GM12878 (cell line): ENCODE measurements around the gene CACNG3. TPM values are rescaled to one million over a fixed set of nuclear protein-coding genes. Genes with fewer than 3 reads are reported as not detected.

Source experiments
- ATAC-seq: fragments of 200-7000 bp; cut with Tn5 transposase; 3 replicates; pipeline ENCODE4 v1.9.1; 2020; ENCODE audit warnings: mild to moderate bottlenecking, moderate library complexity
- BruUV-seq: library from RNA; stranded (reverse); fragments of 400-500 nt; replicated peaks from 2 replicates; lab custom pipeline; 2021; lab: Mats Ljungman, UMichigan
- CTCF ChIA-PET: fragments of 300-600 bp; sonication (Branson Sonifier 250); formaldehyde crosslinking; extraction: SDS; loops from one replicate; lab custom pipeline; 2021; ENCODE audit warnings: inconsistent platforms; lab: Yijun Ruan, JAX
- POLR2A ChIA-PET: fragments of 350-600 bp; formaldehyde crosslinking; extraction: SDS; loops from one replicate; lab custom pipeline; 2021; ENCODE audit warnings: inconsistent platforms; lab: Charles Lee
- RAD21 ChIA-PET: fragments of 300-600 bp; sonication (Branson Sonifier 250); formaldehyde crosslinking; loops from one replicate; lab custom pipeline; 2023; ENCODE audit warnings: antibody characterized with exemption; ENCODE audit not compliant: unreplicated experiment; lab: Charles Lee
- SMC1A ChIA-PET: fragments of 300-600 bp; sonication (Branson Sonifier 250); formaldehyde crosslinking; loops from one replicate; lab custom pipeline; 2023; ENCODE audit not compliant: unreplicated experiment, uncharacterized antibody; lab: Charles Lee
- DNase-seq: peaks from one replicate; pipeline ENCODE4 v3.0.0-alpha.2; 2011; ENCODE audit warnings: low read depth, low spot score
- FAIRE-seq: peaks from 3 replicates; lab custom pipeline; 2011; peaks lifted over from hg19 to GRCh38; lab: Jason Lieb, UNC
- H2AFZ ChIP-seq: 2 replicates; pipeline ENCODE4 v1.6.0; 2011; ENCODE audit warnings: low read depth, low read length, control low read depth; ENCODE audit not compliant: control insufficient read depth
- H3K27ac ChIP-seq: 2 replicates; pipeline ENCODE4 v1.5.1; 2011; ENCODE audit warnings: control low read depth; ENCODE audit not compliant: control insufficient read depth, insufficient read depth
- H3K27me3 ChIP-seq, 2 experiments: replicated peaks in 1 of 2; 2 replicates each; pipeline versions ENCODE4 v1.6.0 to v1.6.1; 2011; ENCODE audit warnings: low read length in 1 of 2; ENCODE audit not compliant: control insufficient read depth in 2 of 2, insufficient read depth in 2 of 2
- H3K36me3 ChIP-seq, 2 experiments: 2 replicates each; pipeline ENCODE4 v1.5.1; 2011; ENCODE audit warnings: low read length in 1 of 2; ENCODE audit not compliant: control insufficient read depth in 2 of 2, insufficient read depth in 2 of 2
- H3K4me1 ChIP-seq: 2 replicates; pipeline ENCODE4 v1.6.1; 2011; ENCODE audit warnings: mild to moderate bottlenecking, low read length, moderate library complexity, mixed read lengths; ENCODE audit not compliant: control insufficient read depth, insufficient read depth
- H3K4me2 ChIP-seq: 2 replicates; pipeline ENCODE4 v1.6.0; 2011; ENCODE audit warnings: control low read depth; ENCODE audit not compliant: control insufficient read depth, insufficient read depth
- H3K4me3 ChIP-seq: fragments of 200-600 bp; sonication (generic); 2 replicates; pipeline ENCODE4 v1.5.1; 2016
- H3K79me2 ChIP-seq: 2 replicates; pipeline ENCODE4 v1.6.0; 2011; ENCODE audit warnings: low read length; ENCODE audit not compliant: control insufficient read depth, insufficient read depth
- H3K9ac ChIP-seq: 2 replicates; pipeline ENCODE4 v1.8.0; 2011; ENCODE audit warnings: low read length, control low read depth, mixed read lengths; ENCODE audit not compliant: control insufficient read depth, insufficient read depth
- H3K9me3 ChIP-seq: replicated peaks from 3 replicates; pipeline ENCODE4 v1.5.1; 2011; ENCODE audit warnings: mild to moderate bottlenecking, low read length; ENCODE audit not compliant: control insufficient read depth, insufficient read depth
- H4K20me1 ChIP-seq: 2 replicates; pipeline ENCODE4 v1.6.0; 2011; ENCODE audit not compliant: control insufficient read depth, insufficient read depth
- ATF7 ChIP-seq: fragments of 450-650 bp; IDR thresholded peaks from 2 replicates; pipeline ENCODE4 v1.6.1; 2016; ENCODE audit warnings: low read depth, mild to moderate bottlenecking
- BCL11A ChIP-seq: IDR thresholded peaks from 2 replicates; pipeline ENCODE4 v1.6.1; 2011; ENCODE audit warnings: low read depth, low read length
- FOS ChIP-seq: IDR thresholded peaks from 3 replicates; pipeline ENCODE4 v1.6.1; 2011; ENCODE audit warnings: borderline replicate concordance; ENCODE audit not compliant: insufficient read length; ENCODE audit errors: extremely low read depth
- HCFC1 ChIP-seq: fragments of 150-350 bp; IDR thresholded peaks from 2 replicates; pipeline ENCODE4 v1.6.1; 2014; ENCODE audit warnings: low read length
- NFYA ChIP-seq: IDR thresholded peaks from 2 replicates; pipeline ENCODE4 v1.6.1; 2011; ENCODE audit warnings: low read depth, mild to moderate bottlenecking, low read length, improper control_type of control experiment, borderline replicate concordance
- PBX3 ChIP-seq: IDR thresholded peaks from 2 replicates; pipeline ENCODE4 v1.6.1; 2011; ENCODE audit warnings: mild to moderate bottlenecking, low read depth, low read length, moderate library complexity; ENCODE audit not compliant: insufficient replicate concordance
- SREBF1 ChIP-seq: IDR thresholded peaks from 2 replicates; pipeline ENCODE4 v1.6.1; 2012; ENCODE audit warnings: mild to moderate bottlenecking, low read length
- TCF7 ChIP-seq: IDR thresholded peaks from 2 replicates; pipeline ENCODE4 v1.6.1; 2014; ENCODE audit warnings: antibody characterized with exemption, borderline replicate concordance
- WRNIP1 ChIP-seq: IDR thresholded peaks from 2 replicates; pipeline ENCODE4 v1.6.1; 2011; ENCODE audit warnings: low read depth, low read length, improper control_type of control experiment, borderline replicate concordance
- YBX1 ChIP-seq: fragments of 450-650 bp; IDR thresholded peaks from 2 replicates; pipeline ENCODE4 v1.6.1; 2016; ENCODE audit warnings: antibody characterized with exemption
- WGBS: methylation state at CpG from one replicate; pipeline ENCODE4 v1.1.6; 2016; ENCODE audit warnings: low lambda C conversion rate; ENCODE audit not compliant: insufficient replicate concordance, insufficient coverage; ENCODE audit errors: missing lambda C conversion rate; 5-methylcytosine and 5-hydroxymethylcytosine counted together
- in situ Hi-C: fragments of 300-500 bp; cut with MboI; formaldehyde crosslinking; loops from 9 replicates; pipeline ENCODE4 v1.14.3; 2018; ENCODE audit warnings: mixed read lengths
- intact Hi-C: fragments of 100-400 bp; cut with micrococcal nuclease; formaldehyde crosslinking; loops from one replicate; pipeline ENCODE4 v1.14.2; 2022; ENCODE audit not compliant: unreplicated experiment
- polyA plus RNA-seq, 11 experiments: library from polyadenylated mRNA; depleted of rRNA in 4 of 11; unstranded in 6 of 11; stranded (reverse) in 5 of 11; fragments of >200 nt; fragmentation: Nextera tagmentation in 4 of 11; fragmentation: Illumina TruSeq in 1 of 11; extraction: Ambion mirVana in 4 of 11; extraction: Trizol in 1 of 11; gene quantifications; 1 replicate in 1 of 11; 2 replicates in 10 of 11; pipeline versions ENCODE4 v1.2.1 to v1.2.3, GENCODE V29; 2011 to 2016; ENCODE audit warnings: inconsistent platforms in 2 of 11, missing spikeins in 2 of 11, low read depth in 1 of 11
- total RNA-seq, 4 experiments: library from RNA; depleted of rRNA in 3 of 4; stranded (reverse); fragments of >200 nt in 3 of 4; fragmentation: Illumina TruSeq in 1 of 4; extraction: Trizol in 1 of 4; gene quantifications; 2 replicates each; pipeline versions ENCODE4 v1.2.1 to v1.2.3, GENCODE V29; 2013 to 2021
- TF ChIP-seq, protein P1 (sequence below): fragments of 450-650 bp; IDR thresholded peaks from 2 replicates; pipeline ENCODE4 v1.6.1; 2017; ENCODE audit warnings: mild to moderate bottlenecking, low read depth, inconsistent platforms; ENCODE audit not compliant: poor library complexity, severe bottlenecking

The CACNG3 gene
- total and polyA plus RNA-seq, 10 of the 15 experiments (the other 5 are each of a cell fraction or from before 2014, with no cell fraction given) = 0.04 TPM; not detected in 9

GRCh38 chr16:24328835-24329452, 72.8 kb downstream of the CACNG3 start:
- DNase-seq (no peak), ATAC-seq (no peak), FAIRE-seq (no peak)
- WGBS = 24% methylated on average over 14 of the region's 14 CpGs
- ChIA-PET CTCF (interaction anchor here (0.6 kb wide), 1 partner anchor 113 kb away, joined by 3 read pairs; no protein-coding TSS in a partner anchor), SMC1A (no interaction called here), RAD21 (no interaction called here), POLR2A (no interaction called here)
- no TSS peak for BruUV-seq
- Histone ChIP-seq H3K9me3 (no peaks in the 10 kb centered on the region; the same call in 2 of the 3 replicates), H3K36me3 (no peaks in the 10 kb centered on the region), H3K27me3 (no peaks in the 10 kb centered on the region), H3K4me1 (no peaks in the 10 kb centered on the region), H3K79me2 (no peaks in the 10 kb centered on the region), H3K4me3 (no peak overlapping the region), H3K9ac (no peak overlapping the region), H3K4me2 (no peak overlapping the region), H3K27ac (no peak overlapping the region), H2AFZ (no peak overlapping the region), H4K20me1 (no peaks in the 10 kb centered on the region)
- in situ Hi-C loops = no loop called here
- TF ChIP-seq SREBF1 (no peak), HCFC1 (no peak), BCL11A (no peak), PBX3 (no peak), NFYA (no peak), TCF7 (no peak), WRNIP1 (no peak), FOS (no peak), YBX1 (no peak), ATF7 (no peak)
- TF ChIP-seq, protein P1, sequence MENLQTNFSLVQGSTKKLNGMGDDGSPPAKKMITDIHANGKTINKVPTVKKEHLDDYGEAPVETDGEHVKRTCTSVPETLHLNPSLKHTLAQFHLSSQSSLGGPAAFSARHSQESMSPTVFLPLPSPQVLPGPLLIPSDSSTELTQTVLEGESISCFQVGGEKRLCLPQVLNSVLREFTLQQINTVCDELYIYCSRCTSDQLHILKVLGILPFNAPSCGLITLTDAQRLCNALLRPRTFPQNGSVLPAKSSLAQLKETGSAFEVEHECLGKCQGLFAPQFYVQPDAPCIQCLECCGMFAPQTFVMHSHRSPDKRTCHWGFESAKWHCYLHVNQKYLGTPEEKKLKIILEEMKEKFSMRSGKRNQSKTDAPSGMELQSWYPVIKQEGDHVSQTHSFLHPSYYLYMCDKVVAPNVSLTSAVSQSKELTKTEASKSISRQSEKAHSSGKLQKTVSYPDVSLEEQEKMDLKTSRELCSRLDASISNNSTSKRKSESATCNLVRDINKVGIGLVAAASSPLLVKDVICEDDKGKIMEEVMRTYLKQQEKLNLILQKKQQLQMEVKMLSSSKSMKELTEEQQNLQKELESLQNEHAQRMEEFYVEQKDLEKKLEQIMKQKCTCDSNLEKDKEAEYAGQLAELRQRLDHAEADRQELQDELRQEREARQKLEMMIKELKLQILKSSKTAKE = no peak
- intact Hi-C loops = no loop called here
